Osteocyte (in vitro differentiated cells): ENCODE data around the gene MMAB. TPM values are rescaled to one million over a fixed set of nuclear protein-coding genes. Genes with fewer than 3 reads are reported as not detected.

ENCODE experiments used
- DNase-seq: peaks from one replicate; pipeline ENCODE4 v3.0.0; 2021; ENCODE audit warnings: mixed read lengths; ENCODE audit not compliant: unreplicated experiment; ENCODE audit errors: extremely low spot score
- H3K27ac Mint-ChIP-seq: one replicate; pipeline ENCODE4 v1.8.0; 2021; ENCODE audit warnings: mild to moderate bottlenecking, mixed read lengths; ENCODE audit not compliant: unreplicated experiment
- H3K27me3 Mint-ChIP-seq: one replicate; pipeline ENCODE4 v1.8.0; 2021; ENCODE audit warnings: mixed read lengths; ENCODE audit not compliant: unreplicated experiment
- H3K36me3 Mint-ChIP-seq: one replicate; pipeline ENCODE4 v1.8.0; 2021; ENCODE audit warnings: mixed read lengths; ENCODE audit not compliant: unreplicated experiment
- H3K4me1 Mint-ChIP-seq: one replicate; pipeline ENCODE4 v1.8.0; 2021; ENCODE audit warnings: mixed read lengths; ENCODE audit not compliant: unreplicated experiment
- H3K4me3 Mint-ChIP-seq: one replicate; pipeline ENCODE4 v1.8.0; 2021; ENCODE audit warnings: mild to moderate bottlenecking, moderate library complexity, mixed read lengths; ENCODE audit not compliant: unreplicated experiment
- H3K9me3 Mint-ChIP-seq: one replicate; pipeline ENCODE4 v1.8.0; 2021; ENCODE audit warnings: mixed read lengths; ENCODE audit not compliant: unreplicated experiment
- total RNA-seq: library from RNA; stranded (reverse); gene quantifications from 2 replicates; pipeline ENCODE4 v1.2.1, GENCODE V29; 2021
- TF ChIP-seq, protein P1 (sequence below): fragments of 200-600 bp; sonication (generic); IDR thresholded peaks from 2 replicates; pipeline ENCODE4 v1.5.0; 2021; ENCODE audit warnings: antibody characterized with exemption, mild to moderate bottlenecking, moderate library complexity

The MMAB gene
- total RNA-seq, 1 donor from 2014 or later, result 20.6 TPM

DNA sequence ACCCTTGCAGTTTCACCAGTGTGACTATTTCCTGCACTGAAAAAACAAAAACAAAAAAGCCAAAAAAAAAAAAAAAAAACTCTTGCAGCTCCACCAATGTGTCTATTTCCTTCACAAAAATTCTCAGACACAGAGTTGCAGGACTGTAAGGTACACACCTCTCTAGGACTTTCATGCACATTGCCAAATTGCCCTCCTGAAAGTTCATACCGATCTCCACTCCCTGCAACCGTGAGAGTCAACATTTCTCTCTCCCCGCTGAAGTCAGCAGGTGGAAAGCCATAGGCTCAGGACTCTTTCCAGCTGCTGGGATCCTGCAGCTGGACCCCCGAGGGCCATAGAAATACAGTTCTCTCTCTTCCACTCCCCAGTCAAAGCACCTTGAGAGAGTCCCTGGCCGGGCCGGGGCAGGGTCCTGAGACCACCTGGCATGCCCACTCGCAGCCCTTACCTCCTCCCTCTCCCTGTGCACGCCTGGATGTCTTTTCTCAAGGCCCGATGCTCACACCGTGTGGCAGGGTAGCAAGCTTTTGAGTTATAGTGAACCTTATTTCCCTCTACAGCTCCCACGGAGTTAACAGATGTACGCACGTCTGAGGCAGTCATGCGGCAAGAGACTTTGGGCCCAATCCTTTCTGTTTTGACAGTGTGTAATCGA lies 23.6 kb downstream of the MMAB start:
- DNase-seq, result no peak

DNA sequence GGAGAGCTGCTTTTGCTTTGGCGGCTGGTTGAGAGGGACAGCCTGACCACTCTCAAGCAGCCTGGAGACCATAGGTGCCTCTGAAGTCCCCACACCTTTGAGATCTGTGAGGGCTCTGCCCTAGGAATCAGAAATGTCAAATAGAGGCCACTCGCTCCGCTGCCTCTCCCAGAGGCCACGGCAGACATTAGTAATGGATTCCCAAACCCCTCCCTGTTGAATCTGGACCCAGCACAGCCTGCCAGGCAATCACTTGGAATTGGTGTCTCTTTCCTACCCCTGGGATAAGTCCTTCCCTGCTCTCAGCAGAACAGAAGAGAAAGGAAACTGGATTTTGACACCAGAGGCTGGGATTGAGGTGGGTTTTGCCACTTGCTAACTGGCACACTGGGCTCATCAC lies 25.0 kb downstream of the MMAB start:
- no peak overlapping the region for H3K4me3 Mint-ChIP-seq
- H3K27ac Mint-ChIP-seq, result no peak overlapping the region
- H3K4me1 Mint-ChIP-seq, result peaks cover 14% of the 10 kb centered on the region
- TF ChIP-seq, protein P1, sequence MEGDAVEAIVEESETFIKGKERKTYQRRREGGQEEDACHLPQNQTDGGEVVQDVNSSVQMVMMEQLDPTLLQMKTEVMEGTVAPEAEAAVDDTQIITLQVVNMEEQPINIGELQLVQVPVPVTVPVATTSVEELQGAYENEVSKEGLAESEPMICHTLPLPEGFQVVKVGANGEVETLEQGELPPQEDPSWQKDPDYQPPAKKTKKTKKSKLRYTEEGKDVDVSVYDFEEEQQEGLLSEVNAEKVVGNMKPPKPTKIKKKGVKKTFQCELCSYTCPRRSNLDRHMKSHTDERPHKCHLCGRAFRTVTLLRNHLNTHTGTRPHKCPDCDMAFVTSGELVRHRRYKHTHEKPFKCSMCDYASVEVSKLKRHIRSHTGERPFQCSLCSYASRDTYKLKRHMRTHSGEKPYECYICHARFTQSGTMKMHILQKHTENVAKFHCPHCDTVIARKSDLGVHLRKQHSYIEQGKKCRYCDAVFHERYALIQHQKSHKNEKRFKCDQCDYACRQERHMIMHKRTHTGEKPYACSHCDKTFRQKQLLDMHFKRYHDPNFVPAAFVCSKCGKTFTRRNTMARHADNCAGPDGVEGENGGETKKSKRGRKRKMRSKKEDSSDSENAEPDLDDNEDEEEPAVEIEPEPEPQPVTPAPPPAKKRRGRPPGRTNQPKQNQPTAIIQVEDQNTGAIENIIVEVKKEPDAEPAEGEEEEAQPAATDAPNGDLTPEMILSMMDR, result no peak
- H3K27me3 Mint-ChIP-seq, result peaks cover 14% of the 10 kb centered on the region
- no peak for DNase-seq
- H3K9me3 Mint-ChIP-seq, result no peaks in the 10 kb centered on the region
- no peaks in the 10 kb centered on the region for H3K36me3 Mint-ChIP-seq

More for the DNA sequence above, 23.6 kb downstream of the MMAB start:
- peaks cover 11% of the 10 kb centered on the region for H3K4me1 Mint-ChIP-seq
- TF ChIP-seq, protein P1, result no peak
- no peaks in the 10 kb centered on the region for H3K9me3 Mint-ChIP-seq
- peaks cover 16% of the 10 kb centered on the region for H3K27me3 Mint-ChIP-seq
- H3K36me3 Mint-ChIP-seq, result no peaks in the 10 kb centered on the region
- H3K27ac Mint-ChIP-seq, result no peak overlapping the region
- H3K4me3 Mint-ChIP-seq, result no peak overlapping the region

DNA sequence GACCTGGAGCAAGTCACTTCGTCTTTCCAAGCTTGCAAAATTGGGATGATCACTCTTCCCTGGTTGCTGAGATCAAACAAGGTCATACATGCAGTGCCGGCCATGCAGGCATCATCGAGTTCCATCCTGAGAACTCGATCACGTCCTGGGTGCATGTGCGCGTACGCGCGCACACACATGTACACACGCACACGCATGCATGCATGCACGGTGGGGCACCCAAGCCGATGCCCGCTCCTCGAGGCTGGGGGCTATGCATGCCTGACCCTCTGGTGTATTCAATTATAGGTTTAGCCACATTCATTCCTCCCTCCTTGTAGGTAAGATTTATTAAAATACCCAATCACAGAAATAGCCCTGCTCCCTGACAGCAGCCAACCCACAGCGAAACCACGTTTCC lies 26.0 kb downstream of the MMAB start:
- no peaks in the 10 kb centered on the region for H3K9me3 Mint-ChIP-seq
- H3K36me3 Mint-ChIP-seq, result no peaks in the 10 kb centered on the region
- peaks cover 14% of the 10 kb centered on the region for H3K4me1 Mint-ChIP-seq
- H3K27ac Mint-ChIP-seq, result no peak overlapping the region
- peaks cover 10% of the 10 kb centered on the region for H3K27me3 Mint-ChIP-seq
- no peak overlapping the region for H3K4me3 Mint-ChIP-seq
- TF ChIP-seq, protein P1, result no peak
- no peak for DNase-seq

DNA sequence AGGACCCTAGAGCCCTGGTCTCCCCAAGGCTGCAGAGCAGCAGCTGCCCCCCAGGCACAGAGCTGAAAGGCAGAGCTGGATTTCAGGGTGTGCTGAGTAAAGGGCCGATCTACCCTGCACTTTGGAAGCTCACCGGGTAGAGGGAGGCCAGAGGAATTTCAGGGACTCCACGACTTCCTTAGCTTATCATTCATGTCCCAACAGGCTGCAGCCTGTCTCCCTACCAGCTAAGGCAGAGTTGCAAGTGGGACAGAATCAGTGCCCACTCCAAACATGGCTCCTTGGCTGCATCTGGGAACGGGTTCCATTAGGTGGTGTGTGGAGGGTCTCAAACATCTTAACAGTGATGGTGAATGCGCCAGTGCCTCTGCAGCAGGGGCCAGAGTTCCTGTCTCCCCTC lies 27.5 kb downstream of the MMAB start:
- H3K4me3 Mint-ChIP-seq, result no peak overlapping the region
- H3K36me3 Mint-ChIP-seq, result no peaks in the 10 kb centered on the region
- no peak for DNase-seq
- TF ChIP-seq, protein P1, result no peak
- H3K27ac Mint-ChIP-seq, result no peak overlapping the region
- no peaks in the 10 kb centered on the region for H3K9me3 Mint-ChIP-seq
- H3K27me3 Mint-ChIP-seq, result peaks cover 10% of the 10 kb centered on the region
- peaks cover 21% of the 10 kb centered on the region for H3K4me1 Mint-ChIP-seq

DNA sequence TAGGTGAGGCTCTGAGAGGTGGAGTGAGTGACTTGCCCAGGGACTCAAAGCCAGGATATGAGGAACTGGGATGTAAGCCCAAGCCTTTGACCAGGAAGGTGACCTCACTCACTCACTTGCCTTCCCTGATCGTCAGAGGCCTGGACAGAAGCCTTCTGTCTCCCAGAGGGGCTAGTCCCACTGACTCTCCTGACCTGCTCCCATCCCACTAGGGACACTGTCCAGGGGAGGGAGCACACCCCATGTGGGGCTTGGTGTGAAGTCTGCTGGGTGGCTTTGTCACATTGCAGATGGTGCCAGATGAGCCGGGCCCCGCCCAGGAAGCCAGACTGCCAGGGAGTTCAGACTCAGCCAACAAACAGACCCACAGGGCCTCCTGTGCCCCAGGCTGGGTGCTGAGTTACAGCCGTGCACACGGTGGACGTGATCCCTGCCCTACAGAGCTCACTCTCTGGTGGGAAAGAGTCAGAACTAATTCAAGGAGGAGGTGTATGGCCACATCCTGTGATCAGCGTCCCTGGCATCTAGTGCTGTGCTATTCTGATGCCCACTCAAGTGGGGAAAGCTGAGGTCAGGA lies 28.3 kb downstream of the MMAB start:
- peaks cover 10% of the 10 kb centered on the region for H3K27me3 Mint-ChIP-seq
- no peak for DNase-seq
- no peak overlapping the region for H3K4me3 Mint-ChIP-seq
- no peaks in the 10 kb centered on the region for H3K9me3 Mint-ChIP-seq
- no peak overlapping the region for H3K27ac Mint-ChIP-seq
- H3K4me1 Mint-ChIP-seq, result peaks cover 22% of the 10 kb centered on the region
- TF ChIP-seq, protein P1, result no peak
- no peaks in the 10 kb centered on the region for H3K36me3 Mint-ChIP-seq
